Dendritic cell treated with granulocyte-macrophage colony-stimulating factor and Interleukin-4, amounts not matched to agents 40 ng/mL and 50 ng/mL, for 4 days (primary cell): ENCODE data around the gene GSE1.

Experiments used
- H3K27ac Mint-ChIP-seq: one replicate; pipeline ENCODE4 v1.8.0; 2022; ENCODE audit warnings: mild to moderate bottlenecking, mixed read lengths
- H3K27me3 Mint-ChIP-seq: one replicate; pipeline ENCODE4 v1.8.0; 2022; ENCODE audit warnings: mild to moderate bottlenecking, mixed read lengths
- H3K36me3 Mint-ChIP-seq: one replicate; pipeline ENCODE4 v1.8.0; 2022; ENCODE audit warnings: low read depth, mixed read lengths
- H3K4me1 Mint-ChIP-seq: one replicate; pipeline ENCODE4 v1.8.0; 2022; ENCODE audit warnings: low read depth, mixed read lengths
- H3K4me3 Mint-ChIP-seq: one replicate; pipeline ENCODE4 v1.8.0; 2022; ENCODE audit warnings: mild to moderate bottlenecking, moderate library complexity, mixed read lengths
- H3K9me3 Mint-ChIP-seq: one replicate; pipeline ENCODE4 v1.8.0; 2022; ENCODE audit warnings: mixed read lengths
- intact Hi-C: fragments of 100-400 bp; cut with micrococcal nuclease; formaldehyde crosslinking; loops from one replicate; pipeline ENCODE4 v1.15.0; 2022

The GSE1 gene

GRCh38 chr16:85628645-85629044, 15.5 kb downstream of the GSE1 start:
- H3K27ac Mint-ChIP-seq: no peak overlapping the region
- peaks cover 95% of the 10 kb centered on the region for H3K36me3 Mint-ChIP-seq
- no peak overlapping the region for H3K4me3 Mint-ChIP-seq
- H3K9me3 Mint-ChIP-seq: peaks cover 19% of the 10 kb centered on the region
- intact Hi-C loops: no loop called here
- H3K4me1 Mint-ChIP-seq: peaks cover 49% of the 10 kb centered on the region
- no peaks in the 10 kb centered on the region for H3K27me3 Mint-ChIP-seq

- intact Hi-C loops: no loop called here
- peaks cover 95% of the 10 kb centered on the region for H3K36me3 Mint-ChIP-seq
- H3K9me3 Mint-ChIP-seq: peaks cover 19% of the 10 kb centered on the region
- no peaks in the 10 kb centered on the region for H3K27me3 Mint-ChIP-seq
- H3K4me1 Mint-ChIP-seq: peaks cover 53% of the 10 kb centered on the region
- no peak overlapping the region for H3K27ac Mint-ChIP-seq
- no peak overlapping the region for H3K4me3 Mint-ChIP-seq
These were observed 16.2 kb downstream of the GSE1 start for GRCh38 chr16:85629326-85629725.

- Mint-ChIP-seq H3K4me3 (no peak overlapping the region), H3K27ac (no peak overlapping the region), H3K36me3 (peaks cover 95% of the 10 kb centered on the region), H3K27me3 (no peaks in the 10 kb centered on the region), H3K9me3 (peaks cover 19% of the 10 kb centered on the region), H3K4me1 (peaks cover 50% of the 10 kb centered on the region)
- intact Hi-C loops: no loop called here
These were observed 16.7 kb downstream of the GSE1 start for GRCh38 chr16:85629853-85630252.

- no peak overlapping the region for H3K27ac Mint-ChIP-seq
- peaks cover 98% of the 10 kb centered on the region for H3K36me3 Mint-ChIP-seq
- H3K4me1 Mint-ChIP-seq: peaks cover 46% of the 10 kb centered on the region
- intact Hi-C loops: no loop called here
- H3K27me3 Mint-ChIP-seq: no peaks in the 10 kb centered on the region
- H3K4me3 Mint-ChIP-seq: no peak overlapping the region
- peaks cover 19% of the 10 kb centered on the region for H3K9me3 Mint-ChIP-seq
These were observed 18.1 kb downstream of the GSE1 start for GRCh38 chr16:85631230-85631629.

- Mint-ChIP-seq H3K27ac (no peak overlapping the region), H3K27me3 (no peaks in the 10 kb centered on the region), H3K4me1 (peaks cover 41% of the 10 kb centered on the region), H3K36me3 (peaks cover 98% of the 10 kb centered on the region), H3K9me3 (peaks cover 19% of the 10 kb centered on the region), H3K4me3 (no peak overlapping the region)
- intact Hi-C loops: no loop called here
These were observed 18.8 kb downstream of the GSE1 start for GRCh38 chr16:85631802-85632393.

GRCh38 chr16:85632709-85633437, 19.8 kb downstream of the GSE1 start:
- peaks cover 99% of the 10 kb centered on the region for H3K36me3 Mint-ChIP-seq
- intact Hi-C loops: no loop called here
- H3K9me3 Mint-ChIP-seq: peaks cover 19% of the 10 kb centered on the region
- H3K4me3 Mint-ChIP-seq: no peak overlapping the region
- no peak overlapping the region for H3K27ac Mint-ChIP-seq
- no peaks in the 10 kb centered on the region for H3K27me3 Mint-ChIP-seq
- H3K4me1 Mint-ChIP-seq: peaks cover 45% of the 10 kb centered on the region

- peaks cover 99% of the 10 kb centered on the region for H3K36me3 Mint-ChIP-seq
- H3K27me3 Mint-ChIP-seq: no peaks in the 10 kb centered on the region
- H3K4me3 Mint-ChIP-seq: no peak overlapping the region
- H3K27ac Mint-ChIP-seq: no peak overlapping the region
- peaks cover 48% of the 10 kb centered on the region for H3K4me1 Mint-ChIP-seq
- intact Hi-C loops: no loop called here
- peaks cover 17% of the 10 kb centered on the region for H3K9me3 Mint-ChIP-seq
These were observed 20.3 kb downstream of the GSE1 start for GRCh38 chr16:85633438-85633743.

GRCh38 chr16:85633888-85634287, 20.8 kb downstream of the GSE1 start:
- H3K4me3 Mint-ChIP-seq: no peak overlapping the region
- peaks cover 99% of the 10 kb centered on the region for H3K36me3 Mint-ChIP-seq
- no peaks in the 10 kb centered on the region for H3K27me3 Mint-ChIP-seq
- peaks cover 48% of the 10 kb centered on the region for H3K4me1 Mint-ChIP-seq
- H3K9me3 Mint-ChIP-seq: peaks cover 12% of the 10 kb centered on the region
- intact Hi-C loops: no loop called here
- peak overlapping the region; percentile 39 for H3K27ac Mint-ChIP-seq

GRCh38 chr16:85634747-85635544, 21.8 kb downstream of the GSE1 start:
- H3K9me3 Mint-ChIP-seq: peaks cover 2% of the 10 kb centered on the region
- no peak overlapping the region for H3K4me3 Mint-ChIP-seq
- no peaks in the 10 kb centered on the region for H3K27me3 Mint-ChIP-seq
- intact Hi-C loops: no loop called here
- no peak overlapping the region for H3K27ac Mint-ChIP-seq
- peaks cover 99% of the 10 kb centered on the region for H3K36me3 Mint-ChIP-seq
- peaks cover 52% of the 10 kb centered on the region for H3K4me1 Mint-ChIP-seq

GRCh38 chr16:85635545-85636140, 22.5 kb downstream of the GSE1 start:
- H3K27ac Mint-ChIP-seq: no peak overlapping the region

GRCh38 chr16:85636234-85636812, 23.2 kb downstream of the GSE1 start:
- H3K4me3 Mint-ChIP-seq: no peak overlapping the region
- intact Hi-C loops: no loop called here
- no peaks in the 10 kb centered on the region for H3K27me3 Mint-ChIP-seq
- peaks cover 57% of the 10 kb centered on the region for H3K4me1 Mint-ChIP-seq
- peaks cover 99% of the 10 kb centered on the region for H3K36me3 Mint-ChIP-seq
- no peak overlapping the region for H3K27ac Mint-ChIP-seq
- H3K9me3 Mint-ChIP-seq: no peaks in the 10 kb centered on the region

More at GRCh38 chr16:85635545-85636140, 22.5 kb downstream of the GSE1 start:
- Mint-ChIP-seq H3K36me3 (peaks cover 99% of the 10 kb centered on the region), H3K4me1 (peaks cover 55% of the 10 kb centered on the region), H3K9me3 (no peaks in the 10 kb centered on the region), H3K27me3 (no peaks in the 10 kb centered on the region), H3K4me3 (no peak overlapping the region)
- intact Hi-C loops: no loop called here

GRCh38 chr16:85637061-85637807, 24.1 kb downstream of the GSE1 start:
- peaks cover 91% of the 10 kb centered on the region for H3K36me3 Mint-ChIP-seq
- no peak overlapping the region for H3K4me3 Mint-ChIP-seq
- H3K4me1 Mint-ChIP-seq: peaks cover 66% of the 10 kb centered on the region
- no peaks in the 10 kb centered on the region for H3K9me3 Mint-ChIP-seq
- no peaks in the 10 kb centered on the region for H3K27me3 Mint-ChIP-seq
- intact Hi-C loops: no loop called here
- no peak overlapping the region for H3K27ac Mint-ChIP-seq
